Activated CD4-positive, CD25-positive, alpha-beta regulatory T cell treated with anti-CD3 and anti-CD28 coated beads, Interleukin-2, amount 50 U/mL, for 16 hours (primary cell): ENCODE results near the gene SETBP1.

Experiments used
- DNase-seq: peaks from one replicate; pipeline ENCODE4 v3.0.0-alpha.2; 2020; ENCODE audit warnings: low read depth, low spot score

The SETBP1 gene

DNA sequence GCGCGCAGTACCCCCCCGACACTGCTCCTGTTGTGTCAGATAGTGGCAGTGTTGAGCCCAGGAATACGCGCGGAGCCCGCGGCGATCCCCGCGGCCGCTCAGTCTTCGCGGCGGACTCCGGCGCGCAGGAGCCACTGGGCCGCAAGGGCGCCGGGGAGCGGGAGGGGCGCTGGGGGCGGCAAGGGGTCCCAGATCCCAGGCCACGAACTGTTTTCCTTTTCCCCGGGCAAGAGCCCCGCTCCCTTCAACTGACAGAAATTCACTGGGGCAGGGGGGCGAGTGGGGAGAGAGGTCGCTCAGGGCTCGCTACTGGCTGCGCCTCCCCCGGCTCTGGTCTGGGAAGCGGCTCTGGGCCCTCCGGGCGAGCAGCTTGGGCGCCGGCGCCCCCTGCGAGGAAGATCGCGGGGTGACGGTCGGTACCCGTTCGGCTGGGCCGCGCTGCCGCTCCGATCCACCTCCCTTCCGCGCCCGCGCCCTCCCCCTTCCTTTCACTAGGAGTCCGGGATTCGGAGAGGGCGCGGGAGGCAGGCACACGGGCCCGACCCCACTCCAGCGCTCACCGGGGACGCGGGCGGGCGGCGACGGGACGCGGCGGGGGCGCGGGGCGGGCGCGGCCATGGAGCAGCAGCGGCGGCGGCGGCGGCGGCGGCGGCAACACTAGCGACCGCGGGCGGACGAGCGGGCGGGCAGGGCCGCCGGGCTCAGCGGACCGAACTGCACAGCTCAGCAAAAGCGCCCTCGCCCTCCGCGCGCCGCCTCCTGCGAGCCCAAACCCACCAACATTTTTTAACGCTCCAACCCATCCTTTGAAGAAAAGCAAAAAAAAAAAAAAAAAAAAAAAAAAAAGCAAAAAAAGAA is 1.4 kb upstream of the SETBP1 start:
- peak; percentile 36 for DNase-seq

DNA sequence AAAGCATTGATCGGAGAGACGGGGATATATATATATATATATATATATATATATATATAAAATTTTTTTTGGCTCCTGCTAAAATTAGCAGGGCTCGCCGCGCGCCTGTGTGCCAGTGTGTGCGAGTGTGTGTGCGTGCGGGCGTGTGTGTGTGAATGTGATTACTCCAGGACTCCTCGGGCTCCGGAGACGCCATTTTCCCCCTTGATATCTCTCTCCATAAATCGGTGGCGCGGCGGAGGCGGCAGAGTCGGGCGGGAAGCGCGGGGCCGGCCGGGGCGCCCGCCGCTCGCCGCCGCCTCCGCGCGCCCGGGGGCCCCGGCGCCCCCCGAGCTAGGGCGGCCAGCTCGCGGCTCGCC is 795 bp upstream of the SETBP1 start:
- DNase-seq, result no peak

DNA sequence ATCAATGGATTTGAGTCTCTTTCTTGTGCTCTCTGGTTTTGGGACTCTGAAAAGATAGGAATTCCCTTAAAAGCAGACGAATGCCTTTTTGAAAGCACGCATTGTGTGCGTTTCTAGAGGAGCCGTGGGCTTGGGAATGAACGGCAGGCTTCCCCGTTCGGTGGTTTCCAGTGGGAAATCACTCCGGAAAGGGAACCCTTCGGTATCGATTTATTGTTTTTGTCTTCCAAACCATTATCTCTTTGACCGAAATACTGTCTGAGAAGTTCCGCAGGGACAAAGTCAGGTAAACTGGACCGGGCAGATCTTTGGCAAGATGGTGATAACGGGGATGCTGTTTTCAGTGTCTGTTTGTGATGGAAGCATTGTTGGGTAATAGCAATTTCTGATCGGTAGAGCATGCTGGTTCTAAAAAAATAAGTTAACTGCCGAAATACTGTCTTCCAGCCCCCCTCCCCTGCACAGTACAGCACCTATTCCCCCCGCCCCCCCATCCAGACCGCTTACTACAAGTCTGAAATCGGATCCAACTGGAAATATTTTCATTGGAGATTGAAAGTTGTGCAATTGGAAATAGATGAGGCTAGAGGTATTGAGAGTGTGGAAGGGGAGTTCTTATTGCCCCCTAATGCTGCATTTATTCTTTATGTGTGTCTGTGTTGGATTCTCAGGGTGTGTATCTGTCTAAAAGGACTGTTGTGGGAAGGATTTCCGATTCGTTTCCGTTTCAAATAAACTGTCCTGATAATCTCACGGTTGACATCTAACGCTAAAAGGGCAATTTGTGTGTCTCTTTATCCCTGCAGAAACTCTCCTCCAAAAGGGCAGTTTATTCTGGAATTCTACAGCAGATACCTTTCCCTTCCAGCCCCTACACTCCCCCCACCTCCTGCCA is 635 bp downstream of the SETBP1 start:
- no peak for DNase-seq

DNA sequence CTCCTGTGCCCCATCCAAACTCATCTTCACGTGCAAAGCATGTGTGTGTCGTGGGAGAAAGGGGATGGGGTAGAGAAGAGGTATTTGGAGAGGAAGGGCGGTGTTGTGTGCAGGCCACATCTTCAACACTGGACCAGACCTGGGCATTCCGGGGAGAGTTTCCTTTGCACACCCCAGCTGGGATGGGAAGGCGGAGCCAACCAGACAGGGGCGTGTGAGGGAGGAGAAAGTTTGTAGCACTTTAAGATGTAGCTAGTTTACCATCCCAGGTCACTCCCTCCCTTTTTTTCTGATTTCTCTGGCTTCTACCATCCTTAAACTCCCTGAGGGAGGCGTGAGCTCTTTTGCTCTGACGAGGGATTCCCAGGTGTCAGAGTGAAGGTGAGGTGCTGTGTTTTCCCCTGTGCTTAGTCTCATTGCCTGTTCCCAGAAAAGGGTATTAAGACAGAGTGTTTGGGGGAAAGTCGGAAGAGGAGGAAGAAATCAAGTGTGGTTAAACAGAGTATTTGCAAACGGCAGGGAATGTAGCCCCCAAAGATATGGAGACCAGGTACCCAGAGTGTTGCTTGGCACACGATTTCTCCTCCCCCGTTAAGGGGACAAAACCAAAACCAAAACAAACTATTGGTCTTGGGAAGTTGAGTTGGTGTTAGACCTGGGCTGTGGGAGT is 1.6 kb downstream of the SETBP1 start:
- DNase-seq, result no peak

GRCh38 chr18:44682871-44683221 is 2.2 kb downstream of the SETBP1 start:
- DNase-seq, result no peak

GRCh38 chr18:44683556-44683955 is 2.9 kb downstream of the SETBP1 start:
- no peak for DNase-seq

GRCh38 chr18:44685296-44685695 is 4.6 kb downstream of the SETBP1 start:
- no peak for DNase-seq

- DNase-seq, result no peak
Measured at GRCh38 chr18:44686156-44686555, 5.5 kb downstream of the SETBP1 start.

- no peak for DNase-seq
Measured at GRCh38 chr18:44687421-44687820, 6.7 kb downstream of the SETBP1 start.

DNA sequence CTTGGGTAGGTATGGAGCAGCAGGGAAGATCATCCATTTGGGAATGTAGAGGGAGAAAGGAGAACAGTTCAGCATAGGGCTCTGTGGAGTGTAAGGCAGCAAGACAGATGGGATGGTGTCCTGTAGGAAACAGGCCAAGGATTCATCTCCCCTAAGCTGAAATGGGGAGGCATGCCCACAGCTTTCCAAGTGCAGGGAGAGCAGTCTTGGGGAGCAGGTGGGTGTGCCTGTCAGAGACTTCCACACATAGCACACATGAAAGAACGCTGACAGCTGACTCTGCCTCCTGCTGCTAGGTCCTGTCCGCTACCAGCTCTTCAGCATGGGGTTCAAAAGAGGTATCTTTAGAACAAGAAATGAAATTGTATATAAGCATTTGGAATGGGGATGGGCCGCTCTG is 9.0 kb downstream of the SETBP1 start:
- no peak for DNase-seq

DNA sequence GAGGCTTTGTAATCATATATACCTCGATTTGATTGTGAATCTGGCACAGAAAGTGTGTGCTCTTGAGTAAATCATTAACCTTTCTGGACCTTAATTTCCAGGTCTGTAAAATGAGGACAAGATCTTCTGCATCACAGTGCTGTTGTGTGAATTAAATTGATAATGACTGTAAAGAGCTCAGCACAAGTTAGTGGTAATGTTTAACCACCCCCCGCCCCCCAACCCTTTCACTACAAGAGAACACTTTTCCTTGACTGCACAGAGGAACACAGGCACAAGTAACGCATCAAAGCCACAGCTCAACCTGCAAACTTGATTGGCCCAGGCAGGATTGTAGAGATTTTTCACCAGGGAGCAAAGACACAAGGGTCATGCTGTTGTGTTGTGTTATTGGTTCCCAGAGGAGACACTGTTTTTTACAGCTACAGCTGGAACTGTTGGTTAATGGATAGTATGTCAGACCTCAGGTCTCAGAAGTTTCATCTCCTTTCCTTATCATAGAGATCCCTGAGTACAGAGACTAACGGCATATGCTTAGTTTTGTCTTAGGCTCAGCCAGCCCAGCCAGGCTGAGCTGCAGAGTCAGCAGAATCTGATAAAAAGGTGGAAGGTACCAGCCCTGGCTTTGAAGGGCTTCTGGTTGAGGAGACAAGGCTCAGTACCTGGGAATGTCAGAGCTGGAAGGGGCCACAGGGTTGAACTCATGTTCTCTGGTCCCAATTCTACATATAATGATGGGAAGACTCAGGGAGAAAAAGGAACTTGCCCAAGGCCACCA is 10.6 kb downstream of the SETBP1 start:
- DNase-seq, result no peak

DNA sequence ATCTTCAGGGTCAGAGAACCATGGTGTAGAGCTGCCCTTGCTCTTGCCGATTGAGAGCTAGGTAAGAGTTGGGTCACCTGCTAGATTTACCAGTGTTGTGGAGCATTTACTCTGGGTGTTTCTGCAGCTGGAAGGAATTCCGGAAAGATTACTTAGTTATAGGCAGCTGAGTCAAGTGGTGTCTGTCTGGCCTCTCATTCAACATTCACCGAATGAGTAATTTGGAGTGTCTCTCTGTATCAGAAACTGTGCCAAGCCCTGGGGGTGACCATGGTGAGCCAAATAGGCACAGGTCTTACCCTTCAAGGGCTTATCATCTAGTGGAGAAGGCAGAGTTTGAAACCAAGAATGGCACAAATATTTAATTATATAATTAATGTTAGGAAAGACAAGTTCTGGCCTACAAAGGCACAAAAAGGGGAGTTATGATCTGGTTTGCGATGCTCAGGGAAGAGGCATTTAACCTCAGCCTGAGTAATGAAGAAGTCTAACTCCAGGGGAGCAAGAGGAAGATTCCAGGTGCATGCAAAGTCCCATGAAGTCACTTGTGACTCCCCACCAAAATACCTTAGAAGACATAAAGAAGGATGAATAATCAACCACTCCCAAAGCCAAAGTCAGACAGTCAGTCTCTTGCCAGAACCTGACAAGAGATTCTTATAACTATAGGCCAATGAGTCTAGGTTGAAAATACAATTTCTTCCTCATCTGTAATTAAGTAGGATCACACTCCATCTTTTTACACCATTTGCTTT is 12.5 kb downstream of the SETBP1 start:
- DNase-seq, result no peak

- no peak for DNase-seq
Measured at GRCh38 chr18:44695503-44695902, 14.8 kb downstream of the SETBP1 start.

DNA sequence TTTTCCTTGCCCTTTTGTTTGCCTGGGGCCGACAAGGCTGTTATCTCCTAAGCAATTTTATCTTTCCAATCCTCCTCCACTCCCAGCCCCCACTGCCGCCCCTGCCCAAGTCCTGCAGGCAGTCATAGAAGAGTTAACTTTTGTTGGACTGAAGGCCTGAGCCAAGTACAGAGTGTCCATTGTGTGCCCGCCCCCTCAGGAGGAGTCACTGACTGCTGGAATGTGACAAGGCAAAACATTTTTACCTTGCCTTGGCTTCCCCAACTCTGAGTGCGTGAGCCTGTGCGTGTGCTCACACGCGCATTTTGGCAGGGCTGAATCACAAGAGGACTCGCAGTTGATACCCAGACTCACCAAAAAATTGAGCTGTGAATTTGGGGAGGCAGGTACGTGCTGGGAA is 16.2 kb downstream of the SETBP1 start:
- DNase-seq, result no peak

- DNase-seq, result no peak
Measured at GRCh38 chr18:44697315-44697714, 16.6 kb downstream of the SETBP1 start.

GRCh38 chr18:44698518-44698917 is 17.8 kb downstream of the SETBP1 start:
- DNase-seq, result no peak

GRCh38 chr18:44699572-44700261 is 19.0 kb downstream of the SETBP1 start:
- no peak for DNase-seq

DNA sequence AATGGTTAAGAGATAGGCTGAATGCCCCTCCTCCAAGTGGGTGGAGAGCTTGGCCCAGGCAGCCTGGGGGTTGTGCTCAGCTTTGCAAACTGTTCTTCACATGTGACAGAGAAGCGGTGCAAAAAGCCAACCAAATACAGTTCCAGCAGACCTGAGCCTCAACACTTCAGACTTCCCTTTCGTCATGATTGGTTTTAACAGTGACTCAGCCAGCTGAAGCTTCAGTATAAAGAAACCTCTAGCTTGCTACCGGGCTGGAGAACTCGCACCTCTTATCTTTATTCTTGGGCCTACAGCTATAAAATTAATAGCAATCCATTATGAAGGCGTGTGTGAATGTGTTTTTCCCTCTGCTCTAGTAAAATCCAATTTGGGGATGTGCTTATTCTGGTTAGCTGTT is 20.0 kb downstream of the SETBP1 start:
- no peak for DNase-seq

DNA sequence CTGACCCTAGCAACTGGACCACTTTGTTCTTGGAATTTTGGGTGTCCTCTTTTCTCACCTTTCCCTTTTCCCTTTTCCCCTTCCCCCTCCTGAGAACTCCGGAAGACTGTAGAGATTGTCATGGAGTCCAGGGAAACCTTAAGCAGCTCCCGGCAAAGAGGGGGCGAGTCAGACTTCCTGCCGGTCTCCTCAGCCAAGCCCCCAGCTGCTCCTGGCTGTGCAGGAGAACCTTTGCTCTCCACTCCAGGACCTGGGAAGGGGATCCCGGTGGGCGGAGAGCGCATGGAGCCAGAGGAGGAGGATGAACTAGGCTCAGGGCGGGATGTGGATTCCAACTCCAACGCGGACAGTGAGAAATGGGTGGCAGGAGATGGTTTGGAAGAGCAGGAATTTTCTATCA is 20.5 kb downstream of the SETBP1 start:
- DNase-seq, result no peak

- DNase-seq, result no peak
Measured at GRCh38 chr18:44702594-44702993, 21.9 kb downstream of the SETBP1 start.
